HCT116 (cell line): ENCODE results near the gene EVA1A.

Experiments
- ATF3 ChIP-seq: IDR thresholded peaks from 2 replicates; pipeline ENCODE4 v1.6.1; 2012
- CTCF ChIP-seq, 3 experiments: fragments of 200-600 bp in 1 of 3; sonication (generic) in 1 of 3; IDR thresholded peaks in 2 of 3; conservative IDR thresholded peaks in 1 of 3; 2 replicates each; pipeline ENCODE4 v1.5.1; 2012 to 2017; ENCODE audit warnings: low read depth in 2 of 3, low read length in 2 of 3, antibody characterized with exemption in 1 of 3, borderline replicate concordance in 1 of 3, control low read depth in 1 of 3, mild to moderate bottlenecking in 1 of 3, mixed read lengths in 1 of 3, mixed run types in 1 of 3, moderate library complexity in 1 of 3; ENCODE audit not compliant: insufficient read depth in 1 of 3
- EZH2 ChIP-seq: fragments of 200-600 bp; sonication (generic); IDR thresholded peaks from 2 replicates; pipeline ENCODE4 v1.6.1; 2017; ENCODE audit warnings: antibody characterized with exemption, mixed run types
- EZH2phosphoT487 ChIP-seq: fragments of 200-600 bp; IDR thresholded peaks from 2 replicates; pipeline ENCODE4 v1.6.1; 2018; ENCODE audit warnings: antibody characterized with exemption, borderline replicate concordance
- MAX ChIP-seq: IDR thresholded peaks from 2 replicates; pipeline ENCODE4 v1.6.1; 2012
- POLR2A ChIP-seq: IDR thresholded peaks from 2 replicates; pipeline ENCODE4 v1.7.0; 2011; ENCODE audit warnings: borderline replicate concordance; ENCODE audit not compliant: insufficient read depth, insufficient read length; ENCODE audit errors: extremely low read depth
- REST ChIP-seq: IDR thresholded peaks from 2 replicates; pipeline ENCODE4 v1.6.1; 2012; ENCODE audit warnings: low read depth
- TCF7L2 ChIP-seq: IDR thresholded peaks from 2 replicates; pipeline ENCODE4 v1.7.0; 2011; ENCODE audit warnings: borderline replicate concordance, inconsistent platforms; ENCODE audit not compliant: insufficient read depth, insufficient read length; ENCODE audit errors: extremely low read depth
- YY1 ChIP-seq: IDR thresholded peaks from 2 replicates; pipeline ENCODE4 v1.6.1; 2011; ENCODE audit warnings: low read length, low read depth, moderate library complexity, mild to moderate bottlenecking; ENCODE audit not compliant: insufficient replicate concordance; ENCODE audit errors: extremely low read depth

GRCh38 chr2:75475976-75476375 lies 84.8 kb downstream of the EVA1A start:
- TF ChIP-seq CTCF (IDR thresholded peaks at IDR 0.05 in 2 of 3, conservative IDR thresholded peaks at IDR 0.05 in 1 of 3; ENCODE audit: borderline replicate concordance in 1 of 3, insufficient read depth in 1 of 3, low read depth in 2 of 3, low read length in 2 of 3) = no peak
- TF ChIP-seq POLR2A = no peak
- no peak for TF ChIP-seq EZH2phosphoT487
- TF ChIP-seq TCF7L2 = no peak
- TF ChIP-seq ATF3 = no peak
- no peak for TF ChIP-seq REST
- no peak for TF ChIP-seq MAX
- no peak for TF ChIP-seq EZH2
- no peak for TF ChIP-seq YY1
